SK-N-MC (cell line): ENCODE measurements around the gene KLHL33.
A peak's percentile ranks its signal among the peaks of the same experiment; 100 is the strongest.

Experiments
- DNase-seq: peaks from one replicate; pipeline ENCODE4 v3.0.0-alpha.2; 2011; ENCODE audit warnings: low read depth, low spot score
- H3K27ac ChIP-seq: fragments of 200-600 bp; sonication (generic); 2 replicates; pipeline ENCODE4 v1.5.1; 2016; ENCODE audit warnings: mixed run types
- H3K36me3 ChIP-seq: fragments of 200-600 bp; sonication (generic); 2 replicates; pipeline ENCODE4 v1.6.1; 2017; ENCODE audit warnings: antibody characterized with exemption, low read length, mixed read lengths; ENCODE audit not compliant: insufficient read depth
- H3K4me3 ChIP-seq: fragments of 200-600 bp; sonication (generic); 2 replicates; pipeline ENCODE4 v1.5.1; 2016
- H3K9ac ChIP-seq: fragments of 200-600 bp; sonication (generic); 2 replicates; pipeline ENCODE4 v1.8.0; 2017; ENCODE audit warnings: mixed run types, mixed read lengths; ENCODE audit not compliant: insufficient read length
- H3K9me3 ChIP-seq: fragments of 200-600 bp; sonication (generic); 2 replicates; pipeline ENCODE4 v1.6.1; 2017; ENCODE audit warnings: low read depth, mild to moderate bottlenecking, antibody characterized with exemption, low read length, moderate library complexity, mixed read lengths
- EZH2 ChIP-seq: fragments of 200-600 bp; sonication (generic); IDR thresholded peaks from one replicate; pipeline ENCODE4 v1.6.1; 2017; ENCODE audit warnings: antibody characterized with exemption
- FOXP2 ChIP-seq: optimal IDR thresholded peaks from 2 replicates; pipeline ENCODE3; 2011; ENCODE audit warnings: mild to moderate bottlenecking, moderate library complexity; ENCODE audit not compliant: insufficient read depth; ENCODE audit errors: extremely low read length, control extremely low read depth
- POLR2AphosphoS5 ChIP-seq: IDR thresholded peaks from 2 replicates; pipeline ENCODE4 v1.6.1; 2012; ENCODE audit warnings: mild to moderate bottlenecking, low read depth, low read length, borderline replicate concordance

KLHL33 gene

DNA sequence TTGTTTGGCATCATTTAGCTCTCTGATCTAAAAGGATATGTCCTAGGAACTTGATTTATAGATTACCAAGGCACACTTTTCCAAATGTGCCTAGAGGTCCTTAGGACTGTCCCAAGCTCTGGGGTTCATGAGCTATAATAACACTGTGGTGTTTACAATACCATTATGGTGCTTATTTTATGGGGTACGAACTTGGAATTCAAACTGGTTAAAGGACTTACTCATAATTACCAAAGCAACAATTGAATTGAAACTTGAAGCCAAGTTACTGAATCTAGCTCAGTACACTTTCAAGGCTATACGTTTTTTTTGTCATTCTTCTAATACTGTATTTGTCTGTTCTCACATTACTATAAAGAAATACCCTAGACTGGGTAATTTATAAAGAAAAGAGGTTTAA, 13.1 kb downstream of the KLHL33 start:
- no peak for DNase-seq
- Histone ChIP-seq H3K9ac (no peak overlapping the region), H3K36me3 (no peaks in the 10 kb centered on the region), H3K9me3 (no peaks in the 10 kb centered on the region), H3K4me3 (no peak overlapping the region), H3K27ac (no peak overlapping the region)
- TF ChIP-seq POLR2AphosphoS5 (no peak), FOXP2 (no peak), EZH2 (no peak)

- TF ChIP-seq POLR2AphosphoS5 (no peak), FOXP2 (no peak), EZH2 (no peak)
- Histone ChIP-seq H3K36me3 (no peaks in the 10 kb centered on the region), H3K9ac (no peak overlapping the region), H3K9me3 (no peaks in the 10 kb centered on the region), H3K27ac (no peak overlapping the region), H3K4me3 (no peak overlapping the region)
- DNase-seq, result no peak
These were observed 14.7 kb downstream of the KLHL33 start for GRCh38 chr14:20421267-20421666.

DNA sequence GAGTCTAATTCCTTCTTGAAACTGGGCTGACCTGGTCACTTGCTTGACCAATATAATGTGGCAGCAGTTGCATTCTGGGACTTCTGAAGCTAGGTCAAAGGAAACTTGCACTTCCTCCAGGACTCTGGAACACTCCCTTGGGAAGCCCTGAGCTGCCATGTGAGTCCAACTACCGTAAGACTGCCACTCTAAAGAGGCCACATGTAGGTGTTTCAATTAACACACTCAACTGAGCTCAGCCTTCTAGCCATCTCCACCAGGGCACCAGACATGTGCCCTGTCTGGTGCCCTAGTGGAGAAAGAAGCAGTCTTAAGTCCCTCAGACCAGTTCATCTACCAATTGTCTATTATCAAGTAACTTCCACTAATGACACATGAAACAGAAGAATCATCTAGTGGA, 16.5 kb downstream of the KLHL33 start:
- Histone ChIP-seq H3K9ac (no peak overlapping the region), H3K27ac (no peak overlapping the region), H3K9me3 (no peaks in the 10 kb centered on the region), H3K36me3 (no peaks in the 10 kb centered on the region), H3K4me3 (no peak overlapping the region)
- TF ChIP-seq EZH2 (no peak), FOXP2 (no peak), POLR2AphosphoS5 (no peak)
- no peak for DNase-seq

DNA sequence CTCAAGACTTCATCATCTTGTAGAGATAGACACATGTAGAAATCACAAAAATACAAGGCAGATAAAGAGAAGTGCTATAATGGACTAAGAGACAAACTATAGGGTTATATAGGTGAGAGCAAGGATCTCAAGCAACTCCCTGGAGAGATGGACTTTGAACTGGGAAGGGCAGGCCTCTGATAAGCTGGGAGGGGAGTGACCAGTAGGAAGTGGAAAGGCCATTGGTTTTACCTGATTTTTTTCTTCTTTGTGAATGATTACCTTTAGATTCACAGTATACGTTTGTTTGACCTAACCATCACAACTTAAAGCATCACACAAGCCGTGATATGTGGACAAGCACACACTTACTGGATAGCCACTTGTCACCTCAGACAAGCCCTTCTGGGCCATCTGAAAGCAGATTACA, 17.5 kb downstream of the KLHL33 start:
- TF ChIP-seq EZH2, result no peak
- Histone ChIP-seq H3K4me3 (no peak overlapping the region), H3K9me3 (no peaks in the 10 kb centered on the region), H3K9ac (no peak overlapping the region), H3K36me3 (no peaks in the 10 kb centered on the region), H3K27ac (no peak overlapping the region)
- no peak for DNase-seq

GRCh38 chr14:20417250-20418186, 18.4 kb downstream of the KLHL33 start:
- H3K9me3 ChIP-seq, result no peaks in the 10 kb centered on the region
- DNase-seq, result no peak
- H3K36me3 ChIP-seq, result no peaks in the 10 kb centered on the region
- TF ChIP-seq FOXP2, result no peak
- TF ChIP-seq EZH2, result no peak
- TF ChIP-seq POLR2AphosphoS5, result no peak
- H3K4me3 ChIP-seq, result no peak overlapping the region
- no peak overlapping the region for H3K27ac ChIP-seq
- no peak overlapping the region for H3K9ac ChIP-seq

DNA sequence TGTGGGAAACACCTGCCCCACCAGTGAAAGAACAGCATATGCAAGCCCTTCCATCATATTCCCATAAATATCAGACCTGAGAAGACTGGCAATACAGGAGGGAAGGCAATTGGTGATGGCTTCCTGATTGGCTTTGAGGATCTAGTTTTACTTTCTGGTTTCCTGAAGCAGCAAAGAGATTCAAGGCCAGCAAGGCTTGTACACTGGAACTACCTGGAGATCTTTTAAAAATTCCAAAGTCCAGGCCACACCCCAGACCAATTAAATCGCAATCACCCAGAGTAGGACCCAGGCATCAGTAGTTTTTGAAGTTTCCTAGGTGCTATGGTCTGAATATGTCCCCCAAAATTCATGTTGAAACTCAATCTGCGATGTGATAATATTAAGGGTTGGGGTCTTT, 19.7 kb downstream of the KLHL33 start:
- no peak overlapping the region for H3K9ac ChIP-seq
- TF ChIP-seq EZH2 (no peak), POLR2AphosphoS5 (no peak), FOXP2 (no peak)
- no peak overlapping the region for H3K27ac ChIP-seq
- H3K9me3 ChIP-seq, result no peaks in the 10 kb centered on the region
- no peak overlapping the region for H3K4me3 ChIP-seq
- DNase-seq, result no peak
- H3K36me3 ChIP-seq, result no peaks in the 10 kb centered on the region

DNA sequence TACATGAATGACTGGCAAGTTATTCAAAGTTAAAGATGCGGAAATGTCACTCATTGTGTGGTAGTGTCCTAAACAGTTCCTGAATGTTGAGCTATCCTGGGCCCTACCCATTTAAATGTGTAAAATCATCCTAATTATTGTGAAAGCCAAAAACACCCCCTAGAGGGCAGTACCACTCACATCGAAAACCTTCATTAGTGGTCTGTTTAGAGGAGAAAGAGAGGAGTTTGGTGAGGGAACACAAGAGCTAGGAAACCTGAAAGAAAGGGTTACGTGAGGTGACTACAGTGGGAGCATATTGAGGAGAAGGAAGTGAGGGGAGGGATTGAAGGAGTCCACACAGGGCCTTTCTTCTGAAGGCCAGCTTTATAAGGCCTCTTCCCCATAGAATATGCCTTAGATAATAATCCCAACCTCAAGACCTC, 20.2 kb downstream of the KLHL33 start:
- no peak overlapping the region for H3K27ac ChIP-seq
- H3K4me3 ChIP-seq, result no peak overlapping the region
- DNase-seq, result peak; percentile 34
- no peaks in the 10 kb centered on the region for H3K36me3 ChIP-seq
- no peak for TF ChIP-seq EZH2
- H3K9me3 ChIP-seq, result no peaks in the 10 kb centered on the region
- H3K9ac ChIP-seq, result no peak overlapping the region

DNA sequence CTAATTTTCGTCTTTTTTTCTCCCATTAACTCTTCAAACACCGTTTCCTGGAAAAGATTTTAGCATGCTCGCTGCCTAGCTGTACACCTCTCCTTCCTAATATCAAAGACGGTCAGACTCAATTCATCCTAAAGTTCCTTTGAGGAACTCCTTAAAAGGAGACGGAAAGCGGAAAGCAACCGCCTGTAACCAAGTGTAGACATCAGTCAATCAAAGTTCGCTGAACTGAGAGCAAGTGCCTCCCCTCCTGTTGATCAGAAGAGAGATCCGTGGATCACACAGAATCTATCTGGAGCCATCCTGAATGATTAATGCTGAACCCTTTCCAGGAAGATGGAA, 22.3 kb downstream of the KLHL33 start:
- H3K4me3 ChIP-seq, result peak overlapping the region; percentile 87
- no peak for DNase-seq
- no peaks in the 10 kb centered on the region for H3K9me3 ChIP-seq
- no peaks in the 10 kb centered on the region for H3K36me3 ChIP-seq
- peak overlapping the region; percentile 19; the same call in 1 of the 2 replicates for H3K27ac ChIP-seq
- TF ChIP-seq FOXP2, result no peak
- TF ChIP-seq POLR2AphosphoS5, result no peak
- TF ChIP-seq EZH2, result no peak
- H3K9ac ChIP-seq, result peak overlapping the region; percentile 79

- TF ChIP-seq POLR2AphosphoS5 (peak; percentile 86), FOXP2 (no peak)
- Histone ChIP-seq H3K4me3 (peak within 1 kb of the TSS; percentile 87), H3K9ac (peak within 1 kb of the TSS; percentile 79), H3K9me3 (no peaks in the 10 kb centered on the region), H3K36me3 (peaks cover under 1% of the 10 kb centered on the region; the same call in 1 of the 2 replicates), H3K27ac (peak within 1 kb of the TSS; percentile 19; the same call in 1 of the 2 replicates)
- no peak for DNase-seq
These were observed 22.9 kb downstream of the KLHL33 start, which contains the start of gene TEP1 for GRCh38 chr14:20412876-20413743. TSS of gene TEP1 (minus strand) at chr14:20413501. CDS start at chr14:20408439, 5,062 bp downstream.
